Colon (tissue), 2 donors: Measurements from ENCODE around the gene DUS1L.
"Not testable (repeated sequence)": the region's sequence is repeated elsewhere in the genome, so short reads cannot be mapped to it uniquely, and the experiment has no call there.

Experiments
- FAIRE-seq: peaks from 2 replicates; lab custom pipeline; 2012; peaks lifted over from hg19 to GRCh38; lab: Jason Lieb, UNC
- donor health status: control.
- donor health status: control.

DUS1L gene

DNA sequence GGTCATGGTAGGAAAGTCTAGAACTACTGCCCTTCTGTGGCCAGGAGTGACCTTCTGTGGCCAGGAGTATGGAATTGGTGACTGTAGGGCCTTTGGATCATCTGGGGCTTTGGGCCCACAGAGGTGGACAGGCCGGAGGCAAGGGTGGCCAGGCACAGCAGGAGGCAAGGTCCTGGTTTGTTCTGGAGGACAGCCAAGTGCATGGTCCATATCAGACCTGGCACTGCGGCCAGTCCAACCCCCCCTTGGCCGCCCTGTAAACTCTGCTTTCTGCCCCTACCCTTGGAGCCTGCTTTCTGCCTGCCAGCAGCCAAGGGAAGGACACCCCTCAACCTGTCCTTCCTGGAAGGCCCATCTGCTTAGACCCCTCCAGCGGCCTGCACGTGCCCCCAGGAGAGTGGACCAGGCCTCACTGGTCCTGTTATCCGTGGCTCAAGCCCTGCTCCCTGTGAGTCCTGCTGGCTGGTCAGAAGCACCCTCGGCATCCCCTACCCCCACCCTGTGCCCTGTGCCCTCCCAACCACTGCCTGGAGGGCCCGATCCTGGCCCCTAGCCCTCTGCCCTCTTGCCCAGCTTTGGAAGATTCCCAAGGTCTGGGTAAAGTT is 25.8 kb downstream of the DUS1L start:
- no peak for FAIRE-seq

- FAIRE-seq: not testable (repeated sequence)
Measured at GRCh38 chr17:82038796-82039409, 26.7 kb downstream of the DUS1L start.

GRCh38 chr17:82037889-82038195 is 27.8 kb downstream of the DUS1L start:
- FAIRE-seq: no peak

GRCh38 chr17:82037092-82037888 is 28.3 kb downstream of the DUS1L start, which contains the start of gene DCXR:
TSS of gene DCXR (minus strand) at chr17:82037697. CDS start at chr17:82037682, 15 bp downstream.
- peak; percentile 33 for FAIRE-seq

- no peak for FAIRE-seq
Measured at GRCh38 chr17:82036634-82037091, 28.9 kb downstream of the DUS1L start.

- FAIRE-seq: no peak
Measured at GRCh38 chr17:82035956-82036633, 29.5 kb downstream of the DUS1L start.

DNA sequence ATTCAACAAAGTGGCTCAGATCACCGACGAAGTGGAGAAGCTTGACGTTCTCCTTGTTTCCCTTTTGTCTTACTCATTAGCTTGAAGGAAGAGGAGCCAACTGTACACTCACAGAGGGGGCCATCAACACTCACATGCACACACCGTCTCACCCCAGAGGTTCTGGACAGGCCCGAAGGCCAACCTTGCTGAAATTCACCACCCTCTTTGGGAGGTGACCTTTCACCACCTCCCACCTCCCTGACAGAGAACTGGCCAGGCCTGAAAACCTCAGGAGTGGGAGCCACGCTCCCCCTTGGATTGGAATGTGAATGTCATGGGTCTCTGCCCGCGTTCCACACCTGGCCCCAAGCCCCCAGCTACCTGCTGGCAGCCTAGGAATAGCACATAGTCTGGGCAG is 30.1 kb downstream of the DUS1L start:
- no peak for FAIRE-seq

DNA sequence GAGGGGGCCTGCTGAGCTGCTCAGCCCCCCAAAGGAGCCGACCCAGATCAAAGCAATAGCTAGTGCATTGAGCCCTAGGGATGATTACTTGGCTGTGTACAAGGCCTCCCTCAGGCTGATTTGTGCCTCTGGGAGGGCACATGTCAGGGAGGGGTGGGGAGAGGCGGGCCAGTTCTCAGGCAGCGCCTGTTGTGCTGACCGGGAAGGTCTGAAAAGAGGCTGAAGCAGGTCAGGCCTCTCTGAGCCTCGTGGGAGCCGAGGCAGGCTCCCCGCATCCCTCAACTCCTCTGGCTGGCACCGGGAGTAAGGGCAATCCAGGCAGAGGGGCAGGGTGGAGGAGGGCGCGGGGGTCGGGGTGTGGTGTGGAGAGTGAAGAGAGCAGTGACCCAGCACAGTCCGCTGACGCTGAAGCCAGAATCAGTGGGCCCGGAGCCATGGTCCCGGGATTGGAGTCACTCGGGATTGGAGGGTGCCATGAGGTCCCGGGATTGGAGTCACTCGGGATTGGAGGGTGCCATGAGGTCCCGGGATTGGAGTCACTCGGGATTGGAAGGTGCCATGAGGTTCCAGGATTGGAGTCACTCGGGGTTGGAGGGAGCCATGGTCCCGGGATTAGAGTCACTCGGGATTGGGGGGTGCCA is 31.1 kb downstream of the DUS1L start:
- FAIRE-seq: no peak

GRCh38 chr17:82033359-82034085 is 32.1 kb downstream of the DUS1L start:
- no peak for FAIRE-seq

- no peak for FAIRE-seq
Measured at GRCh38 chr17:82031885-82032627, 33.5 kb downstream of the DUS1L start.

- no peak for FAIRE-seq
Measured at GRCh38 chr17:82031303-82031884, 34.2 kb downstream of the DUS1L start, which contains the start of gene RAC3. TSS of gene RAC3 (plus strand) at chr17:82031678. CDS start at chr17:82031762, 84 bp downstream.

DNA sequence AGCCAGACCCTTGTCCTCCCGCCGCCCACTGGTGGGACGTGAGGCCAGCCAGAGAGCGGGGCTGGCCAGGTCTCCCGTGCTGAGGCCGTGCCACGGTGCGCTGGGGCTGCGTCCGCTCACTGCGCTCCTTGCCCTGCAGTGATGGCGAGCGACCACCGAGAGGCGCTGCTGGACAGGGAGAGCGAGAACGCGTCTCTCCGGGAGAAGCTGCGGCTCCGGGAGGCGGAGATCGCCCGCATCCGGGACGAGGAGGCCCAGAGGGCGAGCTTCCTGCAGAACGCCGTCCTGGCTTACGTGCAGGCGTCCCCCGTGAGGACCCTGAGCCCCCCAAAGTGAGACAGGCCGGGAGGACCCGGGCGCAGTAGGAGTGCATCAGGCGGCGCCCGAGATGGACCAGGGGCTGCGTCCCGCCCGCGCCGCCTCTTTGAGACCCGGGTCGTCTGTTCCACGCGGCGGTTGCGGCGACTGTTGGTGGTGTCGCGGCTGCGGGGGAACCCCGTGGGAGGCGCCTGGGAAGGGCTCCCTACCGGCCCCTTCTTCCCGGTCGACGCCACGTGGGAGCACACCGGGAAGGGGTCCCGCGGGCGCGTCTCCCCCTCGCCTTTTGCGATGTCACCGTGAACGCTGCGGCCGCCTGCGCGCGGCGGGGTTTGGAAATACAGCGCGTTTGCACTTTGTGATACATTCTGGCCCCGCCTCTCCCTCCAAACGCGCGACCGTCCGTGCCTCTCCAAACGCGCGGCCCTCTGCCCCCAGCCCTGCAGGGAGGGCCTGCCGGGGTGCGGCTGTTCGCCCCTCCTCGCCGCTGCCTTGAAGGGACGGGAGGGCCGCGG is 34.9 kb downstream of the DUS1L start:
- FAIRE-seq: no peak

GRCh38 chr17:82029990-82030469 is 35.6 kb downstream of the DUS1L start:
- FAIRE-seq: no peak

DNA sequence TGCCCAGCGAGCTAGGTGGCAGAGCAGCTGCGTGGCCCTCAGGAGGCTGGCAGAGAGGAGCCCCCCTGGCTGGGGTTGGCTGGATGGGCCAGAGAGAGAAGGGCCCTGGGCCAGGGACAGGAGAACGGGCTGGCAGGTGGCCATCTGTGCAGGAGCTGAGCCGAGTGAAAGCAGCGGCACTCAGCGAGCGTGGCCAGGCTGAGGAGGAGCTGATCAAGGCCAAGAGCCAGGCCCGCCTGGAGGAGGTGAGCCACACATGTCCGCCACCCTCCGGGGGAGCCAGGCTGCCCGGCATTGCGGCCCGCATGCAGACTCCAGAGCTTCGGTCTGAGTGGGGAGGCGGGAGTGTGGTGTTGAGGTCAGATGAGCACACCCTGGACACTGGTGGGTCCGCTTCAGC is 36.2 kb downstream of the DUS1L start:
- no peak for FAIRE-seq

GRCh38 chr17:82028966-82029365 is 36.6 kb downstream of the DUS1L start:
- FAIRE-seq: no peak

- FAIRE-seq: no peak
Measured at GRCh38 chr17:82028246-82028645, 37.4 kb downstream of the DUS1L start.

DNA sequence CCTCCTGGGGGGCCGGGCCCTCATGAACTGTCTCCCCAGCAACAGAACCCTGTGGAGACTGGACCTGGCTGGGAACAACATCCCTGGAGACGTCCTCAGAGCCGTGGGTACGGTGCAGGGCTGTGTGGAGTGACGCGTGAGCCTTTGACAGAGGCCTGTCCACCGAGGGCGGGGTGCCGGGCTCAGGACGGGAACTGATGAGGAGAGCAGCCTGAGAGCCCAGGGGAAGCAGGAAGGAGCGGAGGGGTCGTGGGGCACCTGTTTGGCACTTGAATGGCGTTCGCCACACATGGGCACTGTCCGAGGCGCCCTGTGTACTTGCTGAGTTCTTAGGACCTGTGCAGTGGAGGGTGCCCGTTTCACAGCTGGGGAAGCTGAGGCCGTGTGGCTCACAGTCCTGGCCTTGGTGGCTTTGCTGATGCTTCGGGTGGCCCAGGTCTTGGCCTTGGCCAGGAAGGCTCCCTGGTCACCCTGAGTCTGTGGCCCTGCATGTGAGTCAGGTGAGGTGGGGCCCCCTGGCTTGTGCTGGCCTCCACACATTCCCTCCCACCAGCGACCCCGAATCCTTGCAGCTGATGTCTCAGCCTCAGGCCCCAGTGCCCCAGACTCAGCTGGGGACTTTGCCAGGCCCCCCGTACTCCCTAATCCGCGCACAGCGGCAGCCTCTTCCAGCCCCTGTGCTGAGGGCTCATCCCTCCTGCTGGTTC is 40.0 kb downstream of the DUS1L start:
- FAIRE-seq: no peak

- no peak for FAIRE-seq
Measured at GRCh38 chr17:82024859-82025258, 40.7 kb downstream of the DUS1L start.
